NCI-H345 treated with DMSO at 0.1 percent for 48 hours (cell line): Measurements from ENCODE around the gene UBXN7.
"Not testable (repeated sequence)": the region's sequence is repeated elsewhere in the genome, so short reads cannot be mapped to it uniquely, and the experiment has no call there.

Source experiments
- DNase-seq: peaks from one replicate; lab custom pipeline; 2025; ENCODE audit not compliant: unreplicated experiment; lab: John Stamatoyannopoulos, UW

The UBXN7 gene

GRCh38 chr3:196419386-196419785, 12.8 kb downstream of the UBXN7 start:
- no peak for DNase-seq

GRCh38 chr3:196418601-196419000, 13.6 kb downstream of the UBXN7 start:
- DNase-seq, result no peak

GRCh38 chr3:196414469-196414868, 17.8 kb downstream of the UBXN7 start:
- no peak for DNase-seq

GRCh38 chr3:196412704-196413103, 19.5 kb downstream of the UBXN7 start:
- DNase-seq, result no peak

- DNase-seq, result no peak
Measured at GRCh38 chr3:196409409-196409808, 22.8 kb downstream of the UBXN7 start.

GRCh38 chr3:196408565-196409300, 23.5 kb downstream of the UBXN7 start:
- no peak for DNase-seq

GRCh38 chr3:196406811-196407470, 25.3 kb downstream of the UBXN7 start:
- DNase-seq, result no peak

- DNase-seq, result no peak
Measured at GRCh38 chr3:196400331-196400730, 31.9 kb downstream of the UBXN7 start.

GRCh38 chr3:196399485-196399945, 32.7 kb downstream of the UBXN7 start:
- no peak for DNase-seq

GRCh38 chr3:196398782-196399181, 33.4 kb downstream of the UBXN7 start:
- no peak for DNase-seq

- no peak for DNase-seq
Measured at GRCh38 chr3:196397941-196398340, 34.3 kb downstream of the UBXN7 start.

- DNase-seq, result no peak
Measured at GRCh38 chr3:196390116-196390515, 42.1 kb downstream of the UBXN7 start.

- DNase-seq, result no peak
Measured at GRCh38 chr3:196388956-196389355, 43.3 kb downstream of the UBXN7 start.

GRCh38 chr3:196387941-196388340, 44.3 kb downstream of the UBXN7 start:
- DNase-seq, result not testable (repeated sequence)

GRCh38 chr3:196386797-196387196, 45.4 kb downstream of the UBXN7 start:
- not testable (repeated sequence) for DNase-seq

- DNase-seq, result not testable (repeated sequence)
Measured at GRCh38 chr3:196386034-196386433, 46.2 kb downstream of the UBXN7 start.

- DNase-seq, result not testable (repeated sequence)
Measured at GRCh38 chr3:196385446-196385845, 46.8 kb downstream of the UBXN7 start.

- DNase-seq, result no peak
Measured at GRCh38 chr3:196378146-196378841, 53.9 kb downstream of the UBXN7 start.

GRCh38 chr3:196377321-196377720, 54.9 kb downstream of the UBXN7 start:
- DNase-seq, result no peak

- DNase-seq, result no peak
Measured at GRCh38 chr3:196365736-196366135, 66.5 kb downstream of the UBXN7 start.

GRCh38 chr3:196360586-196360985, 71.6 kb downstream of the UBXN7 start:
- DNase-seq, result no peak

GRCh38 chr3:196358540-196358939, 73.7 kb downstream of the UBXN7 start:
- DNase-seq, result not testable (repeated sequence)
